ENCODE data around the gene TMEM222.

GRCh38 chr1:27380766-27381733 lies 59.1 kb downstream of the TMEM222 start:
- no peak for TF ChIP-seq POLR2A (IDR thresholded peaks at IDR 0.05; ENCODE audit: low read depth, low read length)
- TF ChIP-seq RAD21 (IDR thresholded peaks at IDR 0.05; ENCODE audit: low read length): no peak
- TF ChIP-seq, protein P1, sequence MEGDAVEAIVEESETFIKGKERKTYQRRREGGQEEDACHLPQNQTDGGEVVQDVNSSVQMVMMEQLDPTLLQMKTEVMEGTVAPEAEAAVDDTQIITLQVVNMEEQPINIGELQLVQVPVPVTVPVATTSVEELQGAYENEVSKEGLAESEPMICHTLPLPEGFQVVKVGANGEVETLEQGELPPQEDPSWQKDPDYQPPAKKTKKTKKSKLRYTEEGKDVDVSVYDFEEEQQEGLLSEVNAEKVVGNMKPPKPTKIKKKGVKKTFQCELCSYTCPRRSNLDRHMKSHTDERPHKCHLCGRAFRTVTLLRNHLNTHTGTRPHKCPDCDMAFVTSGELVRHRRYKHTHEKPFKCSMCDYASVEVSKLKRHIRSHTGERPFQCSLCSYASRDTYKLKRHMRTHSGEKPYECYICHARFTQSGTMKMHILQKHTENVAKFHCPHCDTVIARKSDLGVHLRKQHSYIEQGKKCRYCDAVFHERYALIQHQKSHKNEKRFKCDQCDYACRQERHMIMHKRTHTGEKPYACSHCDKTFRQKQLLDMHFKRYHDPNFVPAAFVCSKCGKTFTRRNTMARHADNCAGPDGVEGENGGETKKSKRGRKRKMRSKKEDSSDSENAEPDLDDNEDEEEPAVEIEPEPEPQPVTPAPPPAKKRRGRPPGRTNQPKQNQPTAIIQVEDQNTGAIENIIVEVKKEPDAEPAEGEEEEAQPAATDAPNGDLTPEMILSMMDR (conservative IDR thresholded peaks at IDR 0.05; ENCODE audit: low read depth, low read length): no peak
- no peak for TF ChIP-seq NFE2L2 (IDR thresholded peaks at IDR 0.05; ENCODE audit: low read depth, low read length)
- TF ChIP-seq MAFK (IDR thresholded peaks at IDR 0.05; ENCODE audit: low read depth, low read length): no peak
- no peak for TF ChIP-seq RCOR1 (IDR thresholded peaks at IDR 0.05; ENCODE audit: insufficient replicate concordance, low read length)
- no peak for TF ChIP-seq SMC3 (IDR thresholded peaks at IDR 0.05; ENCODE audit: low read depth, low read length)

Data from IMR-90 (cell line).